HEK293 (cell line): ENCODE results near the gene C16orf86.

ENCODE experiments used
- CTCF ChIA-PET: fragments of 350-600 bp; formaldehyde crosslinking; extraction: SDS; loops from one replicate; lab custom pipeline; 2021; ENCODE audit warnings: antibody characterized with exemption; lab: Yijun Ruan, JAX
- POLR2A ChIA-PET: fragments of 300-600 bp; formaldehyde crosslinking; extraction: SDS; loops from one replicate; lab custom pipeline; 2020; ENCODE audit warnings: antibody characterized with exemption, inconsistent platforms; lab: Yijun Ruan, JAX
- H3K27ac ChIP-seq: fragments of 200-500 bp; sonication (Bioruptor generic); 2 replicates; pipeline ENCODE4 v1.5.1; 2014; ENCODE audit warnings: low read depth, low read length, control low read depth, inconsistent platforms; ENCODE audit errors: extremely low read depth
- H3K36me3 ChIP-seq, 2 experiments: fragments of 200-500 bp in 1 of 2; sonication (Bioruptor generic) in 1 of 2; 1 replicate in 1 of 2; 2 replicates in 1 of 2; pipeline ENCODE4 v1.5.1; 2014 to 2017; ENCODE audit warnings: inconsistent platforms in 2 of 2, low read length in 2 of 2; ENCODE audit not compliant: control insufficient read depth in 2 of 2, insufficient read depth in 1 of 2
- H3K4me1 ChIP-seq: fragments of 200-500 bp; sonication (Bioruptor generic); 2 replicates; pipeline ENCODE4 v1.5.1; 2014; ENCODE audit warnings: mild to moderate bottlenecking, low read length, inconsistent platforms; ENCODE audit not compliant: control insufficient read depth, insufficient read depth
- H3K4me3 ChIP-seq: 2 replicates; pipeline ENCODE4 v1.5.1; 2011; ENCODE audit warnings: low read depth, mild to moderate bottlenecking, control low read depth, low read length, moderate library complexity
- H3K9me3 ChIP-seq: fragments of 200-500 bp; sonication (Bioruptor generic); 2 replicates; pipeline ENCODE4 v1.5.1; 2014; ENCODE audit warnings: low read depth, low read length, inconsistent platforms; ENCODE audit not compliant: control insufficient read depth, insufficient read depth
- GLI4 ChIP-seq: fragments of 450-650 bp; formaldehyde crosslinking; IDR thresholded peaks from 2 replicates; pipeline ENCODE4 v1.5.1; 2016; ENCODE audit warnings: missing biosample characterization, missing genetic modification characterization
- GLIS1 ChIP-seq: fragments of 450-650 bp; formaldehyde crosslinking; IDR thresholded peaks from 2 replicates; pipeline ENCODE4 v1.5.1; 2016; ENCODE audit warnings: missing biosample characterization, missing genetic modification characterization
- HIC1 ChIP-seq: fragments of 450-650 bp; formaldehyde crosslinking; IDR thresholded peaks from 2 replicates; pipeline ENCODE4 v1.5.1; 2016; ENCODE audit warnings: missing biosample characterization, missing genetic modification characterization
- KLF16 ChIP-seq: fragments of 450-650 bp; formaldehyde crosslinking; IDR thresholded peaks from 2 replicates; pipeline ENCODE4 v1.5.1; 2017; ENCODE audit warnings: missing biosample characterization, missing genetic modification characterization
- OSR2 ChIP-seq: fragments of 450-650 bp; formaldehyde crosslinking; IDR thresholded peaks from 2 replicates; pipeline ENCODE4 v1.5.1; 2016; ENCODE audit warnings: missing biosample characterization, missing genetic modification characterization
- PRDM10 ChIP-seq: fragments of 450-650 bp; formaldehyde crosslinking; IDR thresholded peaks from 2 replicates; pipeline ENCODE4 v1.5.1; 2016; ENCODE audit warnings: missing biosample characterization, missing genetic modification characterization
- ZBTB20 ChIP-seq: fragments of 450-650 bp; formaldehyde crosslinking; IDR thresholded peaks from 2 replicates; pipeline ENCODE4 v1.5.1; 2016; ENCODE audit warnings: missing biosample characterization, missing genetic modification characterization
- ZBTB26 ChIP-seq: fragments of 450-650 bp; formaldehyde crosslinking; optimal IDR thresholded peaks from 2 replicates; pipeline ENCODE3; 2016; ENCODE audit warnings: missing biosample characterization, mild to moderate bottlenecking, missing genetic modification characterization
- ZIC2 ChIP-seq: fragments of 450-650 bp; formaldehyde crosslinking; IDR thresholded peaks from 2 replicates; pipeline ENCODE4 v1.5.1; 2016; ENCODE audit warnings: missing biosample characterization, missing genetic modification characterization
- ZNF223 ChIP-seq: fragments of 450-650 bp; formaldehyde crosslinking; IDR thresholded peaks from 2 replicates; pipeline ENCODE4 v1.5.1; 2016; ENCODE audit warnings: missing biosample characterization, missing genetic modification characterization
- ZNF239 ChIP-seq: fragments of 450-650 bp; formaldehyde crosslinking; IDR thresholded peaks from 2 replicates; pipeline ENCODE4 v1.5.1; 2016; ENCODE audit warnings: missing biosample characterization, missing genetic modification characterization
- ZNF398 ChIP-seq: fragments of 450-650 bp; formaldehyde crosslinking; IDR thresholded peaks from 2 replicates; pipeline ENCODE4 v1.5.1; 2017; ENCODE audit warnings: missing biosample characterization, missing genetic modification characterization
- ZNF426 ChIP-seq: fragments of 450-650 bp; formaldehyde crosslinking; IDR thresholded peaks from 2 replicates; pipeline ENCODE4 v1.5.1; 2017; ENCODE audit warnings: missing biosample characterization, missing genetic modification characterization, mild to moderate bottlenecking, inconsistent platforms, moderate library complexity
- ZNF610 ChIP-seq: fragments of 450-650 bp; formaldehyde crosslinking; IDR thresholded peaks from 2 replicates; pipeline ENCODE4 v1.5.1; 2016; ENCODE audit warnings: missing biosample characterization, missing genetic modification characterization, borderline replicate concordance
- ZNF664 ChIP-seq: fragments of 450-650 bp; formaldehyde crosslinking; IDR thresholded peaks from 2 replicates; pipeline ENCODE4 v1.5.1; 2016; ENCODE audit warnings: missing biosample characterization, missing genetic modification characterization
- ZNF677 ChIP-seq: fragments of 450-650 bp; IDR thresholded peaks from 2 replicates; pipeline ENCODE4 v1.5.0; 2018; ENCODE audit warnings: missing biosample characterization, mild to moderate bottlenecking, missing genetic modification characterization, moderate library complexity
- ZNF692 ChIP-seq: fragments of 450-650 bp; formaldehyde crosslinking; IDR thresholded peaks from 2 replicates; pipeline ENCODE4 v1.5.1; 2016; ENCODE audit warnings: missing biosample characterization, missing genetic modification characterization
- ZNF707 ChIP-seq: fragments of 450-650 bp; formaldehyde crosslinking; IDR thresholded peaks from 2 replicates; pipeline ENCODE4 v1.5.1; 2016; ENCODE audit warnings: missing biosample characterization, missing genetic modification characterization

C16orf86 gene

GRCh38 chr16:67653128-67653788, 13.4 kb upstream of the C16orf86 start (continued):
- peak; percentile 53 for TF ChIP-seq PRDM10 (tag by site-specific recombination)
- peak; percentile 47; the same call in 1 of the 2 replicates for TF ChIP-seq ZNF610
- TF ChIP-seq ZBTB20 = peak; percentile 44; the same call in 1 of the 2 replicates
- TF ChIP-seq HIC1 (tag by site-specific recombination) = peak; percentile 79
- TF ChIP-seq GLIS1 = peak; percentile 91
- TF ChIP-seq ZNF398 (tag by site-specific recombination) = peak; percentile 46; the same call in 1 of the 2 replicates

- Histone ChIP-seq H3K9me3 (no peaks in the 10 kb centered on the region), H3K4me1 (peaks cover 4% of the 10 kb centered on the region; the same call in 1 of the 2 replicates), H3K36me3 (peaks cover 0 to 43% of the 10 kb centered on the region in 2 experiments; a peak in 1 of 3 replicates), H3K27ac (no peak overlapping the region), H3K4me3 (peak overlapping the region; percentile 42)
- ChIA-PET POLR2A (no interaction called here), CTCF (no interaction called here)
- TF ChIP-seq HIC1 (tag by site-specific recombination) (peak; percentile 24; the same call in 1 of the 2 replicates), ZNF239 (tag by site-specific recombination) (no peak), ZNF664 (tag by site-specific recombination) (no peak), ZNF426 (tag by site-specific recombination) (no peak), GLI4 (no peak), ZBTB26 (peak; percentile 2), ZNF677 (no peak), ZIC2 (peak; percentile 23; the same call in 1 of the 2 replicates), OSR2 (tag by site-specific recombination) (0 out of 2 replicates have a peak, but pooled peaks have one; percentile 34), ZNF223 (tag by site-specific recombination) (no peak), ZNF692 (tag by site-specific recombination) (no peak), KLF16 (tag by site-specific recombination) (no peak), ZNF707 (tag by site-specific recombination) (no peak)
Measured at GRCh38 chr16:67653789-67654402, 12.7 kb upstream of the C16orf86 start.
